Erythroblast (primary cell): ENCODE data around the gene SLC23A2.

Experiments used
- DNase-seq, 2 experiments: peaks; one replicate each; lab custom pipeline; 2025; lab: John Stamatoyannopoulos, UW
- GATA1 ChIP-seq: IDR thresholded peaks from 2 replicates; pipeline ENCODE4 v1.6.1; 2011; ENCODE audit warnings: low read depth, mild to moderate bottlenecking, control low read depth, low read length, moderate library complexity
- POLR2A ChIP-seq: IDR thresholded peaks from 2 replicates; pipeline ENCODE4 v1.6.1; 2011; ENCODE audit warnings: mild to moderate bottlenecking, low read length

The SLC23A2 gene

DNA sequence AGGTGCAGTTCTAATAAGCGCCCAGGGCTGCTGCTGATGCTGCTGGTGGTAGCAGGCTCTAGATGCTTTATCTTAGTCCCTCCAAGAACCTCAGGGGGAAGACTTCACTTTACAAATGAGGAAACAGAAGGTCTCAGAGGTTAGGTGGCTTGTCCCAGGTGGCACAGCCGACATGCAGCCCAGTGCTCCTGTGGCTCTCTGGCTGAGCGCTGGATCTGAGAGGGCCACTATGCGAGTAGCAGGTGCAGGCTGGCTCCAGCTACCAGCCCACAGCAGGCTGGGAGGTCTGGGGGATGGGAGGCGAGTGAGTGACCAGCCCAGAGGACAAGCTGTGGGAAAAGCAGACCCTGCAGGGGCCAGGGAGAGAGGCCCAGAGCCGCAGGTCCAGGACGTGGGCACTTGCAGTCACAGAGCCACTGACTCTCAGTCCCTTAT lies 188.7 kb downstream of the SLC23A2 start:
- no peak for DNase-seq
- TF ChIP-seq GATA1 (no peak), POLR2A (no peak)

DNA sequence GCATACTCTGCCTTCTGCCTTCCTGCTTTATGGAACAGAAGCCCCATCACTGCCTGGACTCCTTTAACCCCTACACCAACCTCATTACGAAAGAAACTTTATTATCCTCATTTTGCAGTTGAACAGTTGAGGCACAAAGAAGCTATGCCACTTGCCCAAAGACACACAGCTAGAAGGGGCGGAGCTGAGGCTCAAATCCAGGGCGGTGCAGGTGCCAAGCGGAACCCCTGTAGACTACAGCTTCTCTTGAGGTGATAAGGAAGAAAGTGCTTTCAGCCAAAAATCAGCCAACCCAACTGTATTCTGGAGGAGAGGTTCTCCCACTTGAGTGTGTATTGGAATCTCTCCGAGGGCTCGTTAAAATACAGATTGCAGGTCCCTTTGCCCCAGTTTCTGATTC lies 189.1 kb downstream of the SLC23A2 start:
- TF ChIP-seq POLR2A = no peak
- TF ChIP-seq GATA1 = no peak
- DNase-seq = no peak

DNA sequence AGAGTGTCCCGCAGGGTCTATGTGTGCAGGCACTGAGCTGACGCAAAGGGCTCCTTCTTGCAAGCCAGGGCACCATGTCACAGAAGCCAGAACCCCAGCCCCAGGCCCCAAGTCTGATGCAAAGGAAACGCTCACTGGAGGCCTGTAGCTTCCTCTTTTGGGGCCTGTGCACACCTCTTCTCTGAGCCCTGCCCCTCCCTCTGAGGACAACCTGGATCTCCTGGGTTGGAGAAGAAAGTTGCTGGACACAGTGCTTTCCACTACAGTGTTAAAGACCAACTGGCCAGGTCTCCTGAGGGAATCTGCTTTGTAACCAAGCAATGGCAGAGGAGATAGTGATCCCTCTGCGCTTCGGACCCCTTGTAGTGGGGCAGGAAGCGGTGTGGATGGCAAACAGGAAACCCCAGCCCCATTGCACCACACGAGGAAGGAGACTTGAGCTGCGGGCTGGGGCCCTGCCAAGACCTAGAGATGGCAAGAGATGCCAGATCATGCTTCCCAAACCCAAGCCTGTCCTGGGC lies 189.6 kb downstream of the SLC23A2 start:
- no peak for DNase-seq
- TF ChIP-seq GATA1 (no peak), POLR2A (no peak)

DNA sequence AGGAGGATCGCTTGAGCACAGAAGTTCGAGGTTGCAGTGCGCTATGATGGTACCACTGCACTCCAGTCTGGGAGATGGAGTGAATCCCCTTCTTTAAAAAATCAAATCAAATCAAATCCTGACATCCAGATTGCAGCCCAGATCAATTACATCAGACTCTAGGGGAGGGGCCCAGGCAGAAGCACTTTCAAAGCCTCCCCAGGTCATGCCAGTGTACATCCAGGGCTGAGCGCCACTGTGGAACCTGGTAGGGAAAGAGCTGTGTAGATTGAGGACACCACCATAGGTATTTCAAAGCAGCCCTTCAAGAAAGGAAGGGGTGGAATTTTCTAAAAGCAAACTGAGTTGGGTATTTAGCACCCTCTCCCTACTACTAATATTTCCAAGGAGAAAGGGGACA lies 190.1 kb downstream of the SLC23A2 start:
- no peak for TF ChIP-seq GATA1
- no peak for DNase-seq

DNA sequence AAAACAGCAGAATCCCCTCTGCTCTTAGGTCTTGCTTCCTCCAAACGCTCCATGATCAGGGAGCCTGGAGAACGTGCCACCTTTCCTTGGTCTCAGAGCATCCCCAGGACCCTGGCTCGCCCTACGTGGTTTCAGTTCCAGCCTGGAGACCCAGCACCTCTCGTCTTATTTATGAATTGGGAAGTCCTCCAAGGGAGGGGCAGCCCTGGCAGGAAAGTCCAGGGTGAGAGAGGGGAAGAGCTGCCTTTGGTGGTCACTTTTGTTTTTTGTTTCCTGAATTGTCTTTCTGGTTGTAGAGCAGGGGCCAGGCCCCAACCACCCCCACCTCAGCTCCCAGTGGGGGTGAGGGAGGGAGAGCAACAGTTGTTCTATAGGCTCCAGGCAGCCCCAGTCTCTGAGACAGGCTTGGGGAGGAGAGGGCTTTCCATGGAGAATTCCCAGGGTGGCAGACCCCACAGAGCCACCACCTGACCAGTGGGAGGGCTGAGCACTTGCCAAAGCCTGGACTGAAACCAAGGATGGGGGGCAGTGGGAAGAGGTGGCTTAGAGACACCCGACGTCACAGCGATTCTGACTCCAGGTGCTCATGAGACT lies 190.8 kb downstream of the SLC23A2 start:
- DNase-seq = no peak
- TF ChIP-seq POLR2A (no peak), GATA1 (no peak)

DNA sequence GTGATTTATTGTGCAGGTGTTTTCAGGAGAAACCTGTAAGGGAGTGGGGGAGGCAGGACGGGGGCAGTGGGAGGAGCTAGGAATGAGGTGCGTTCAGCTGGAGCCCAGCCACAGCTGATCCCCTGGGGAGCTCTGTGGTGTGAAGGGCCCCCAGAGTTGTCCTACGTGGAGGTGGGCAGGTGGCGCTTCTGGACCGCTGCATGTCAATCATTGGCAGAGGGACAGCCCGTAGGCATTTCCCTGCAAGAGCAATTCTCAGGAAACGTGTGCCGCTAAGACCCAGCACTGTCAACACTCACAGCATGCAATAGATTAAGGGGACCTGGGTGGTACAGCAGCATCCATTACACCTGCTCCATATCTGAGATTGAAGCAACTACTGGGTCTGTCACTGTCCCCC lies 191.6 kb downstream of the SLC23A2 start:
- TF ChIP-seq GATA1 (no peak), POLR2A (no peak)
- no peak for DNase-seq

DNA sequence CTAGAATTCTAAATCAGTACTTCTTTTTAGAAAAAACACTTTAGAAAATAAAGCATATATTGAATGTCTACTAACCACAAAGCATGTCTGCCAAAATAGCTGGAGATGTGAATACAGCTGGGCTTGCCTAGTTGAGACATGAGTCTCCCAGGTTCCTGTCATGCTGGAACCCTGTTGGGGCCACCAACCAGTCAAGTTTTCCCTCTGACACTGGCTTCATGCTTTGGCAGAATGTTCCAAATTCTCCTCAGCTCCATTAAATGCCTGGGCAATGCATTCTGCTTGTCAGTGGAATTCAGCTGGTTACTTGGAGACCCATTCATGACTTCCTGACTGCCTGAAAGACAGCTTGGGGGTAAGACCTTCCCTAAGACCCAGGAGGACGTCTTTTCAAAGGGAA lies 192.4 kb downstream of the SLC23A2 start:
- no peak for TF ChIP-seq GATA1
- TF ChIP-seq POLR2A = no peak
- DNase-seq = no peak

DNA sequence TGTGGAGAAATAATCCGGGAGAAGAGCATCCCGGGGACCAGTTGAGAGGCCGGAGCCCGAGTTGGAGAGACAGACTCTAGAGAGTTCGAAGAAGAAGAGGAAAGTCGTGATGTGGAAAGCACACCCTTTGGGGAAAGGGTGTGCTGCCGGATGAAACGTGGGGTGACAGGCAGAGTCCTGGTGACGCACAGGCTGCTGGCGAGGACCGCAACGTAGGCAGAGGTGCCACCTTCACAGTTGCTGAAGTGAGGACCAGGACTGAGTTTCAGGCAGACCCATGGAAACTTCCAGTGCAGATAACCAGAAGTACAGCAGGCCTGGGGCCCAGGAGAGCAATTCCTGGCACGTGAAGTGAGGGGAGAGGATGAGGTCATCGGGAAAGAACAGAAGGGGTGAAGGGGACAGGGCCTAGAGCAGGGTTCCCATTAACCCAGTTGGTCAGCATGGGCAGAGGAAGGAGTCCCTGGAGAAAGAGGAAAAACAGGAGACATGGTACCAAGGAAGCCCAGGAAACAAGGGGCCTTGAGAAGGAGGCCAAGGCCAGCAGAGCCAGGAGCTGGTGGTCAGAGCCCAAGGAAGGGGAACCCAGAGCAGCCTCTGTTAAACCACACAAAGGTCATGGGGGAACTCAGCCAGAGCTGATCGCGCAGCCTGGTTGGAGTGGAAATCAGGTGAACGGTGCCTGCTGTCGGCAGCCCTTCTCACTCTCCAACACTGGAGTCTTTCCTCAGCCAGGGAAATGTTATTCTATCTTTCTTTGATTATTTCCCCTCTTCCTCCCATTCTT lies 195.5 kb downstream of the SLC23A2 start:
- TF ChIP-seq GATA1 = no peak
- TF ChIP-seq POLR2A = no peak
- no peak for DNase-seq

DNA sequence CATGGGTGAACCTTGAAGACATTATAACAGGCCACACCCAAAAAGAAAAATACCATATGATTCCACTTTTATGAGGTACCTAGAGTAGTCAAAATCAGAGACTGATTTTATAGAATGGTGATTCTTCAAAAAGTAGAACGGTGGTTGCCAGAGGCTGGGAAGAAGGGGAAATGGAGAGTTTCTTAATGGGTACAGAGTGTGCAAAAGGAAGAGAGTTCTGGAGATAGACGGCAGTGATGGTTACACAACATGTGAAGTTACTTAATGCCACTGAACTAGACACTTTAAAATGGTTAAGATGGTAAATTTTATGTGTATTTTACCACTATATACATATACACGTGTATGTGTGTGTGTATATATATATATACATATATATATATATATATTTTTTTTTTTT lies 198.8 kb downstream of the SLC23A2 start:
- DNase-seq = no peak
- TF ChIP-seq POLR2A (no peak), GATA1 (no peak)
